Pancreas (tissue), 10 donors: ENCODE results near the gene NOC3L. TPM values are rescaled to one million over a fixed set of nuclear protein-coding genes. Genes with fewer than 3 reads are reported as not detected.
A peak's percentile ranks its signal among the peaks of the same experiment; 100 is the strongest.

Source experiments
- ATAC-seq, 4 donors: fragments of 200-7000 bp; cut with Tn5 transposase; one replicate each; pipeline versions ENCODE4 v1.8.0 to v1.9.1; 2020; ENCODE audit warnings: mild to moderate bottlenecking in 4 of 4, moderate library complexity in 4 of 4
- DNase-seq, 6 donors: peaks; one replicate each; pipeline ENCODE4 v3.0.0-alpha.2; 2020
- FAIRE-seq: peaks from 2 replicates; lab custom pipeline; 2012; peaks lifted over from hg19 to GRCh38; lab: Jason Lieb, UNC
- H3K27ac ChIP-seq, 4 donors: fragments of 200-600 bp; sonication (generic); 1 replicate in 3 of 4; 2 replicates in 1 of 4; pipeline versions ENCODE4 v1.5.0 to v1.8.0; 2020
- H3K27me3 ChIP-seq, 4 donors: fragments of 200-600 bp; one replicate each; pipeline ENCODE4 v1.8.0; 2021
- H3K36me3 ChIP-seq, 3 donors: fragments of 200-600 bp; sonication (generic) in 1 of 3; one replicate each; pipeline versions ENCODE4 v1.5.0 to v1.8.0; 2020 to 2021
- H3K4me1 ChIP-seq, 3 donors: fragments of 200-600 bp; one replicate each; pipeline ENCODE4 v1.8.0; 2021
- H3K4me3 ChIP-seq, 4 donors: fragments of 200-600 bp; sonication (generic) in 2 of 4; one replicate each; pipeline versions ENCODE4 v1.5.0 to v1.8.0; 2020 to 2021
- H3K9me3 ChIP-seq, 4 donors: fragments of 200-600 bp; one replicate each; pipeline ENCODE4 v1.8.0; 2021
- CTCF ChIP-seq, 4 donors: fragments of 200-600 bp; sonication (generic) in 3 of 4; IDR thresholded peaks; one replicate each; pipeline versions ENCODE4 v1.5.0 to v1.8.0; 2021; ENCODE audit warnings: antibody characterized with exemption in 4 of 4
- WGBS, 2 donors: extraction: QIAGEN DNeasy Blood & Tissue Kit; methylation state at CpG; one replicate each; pipeline ENCODE4 v1.1.7; 2013; 5-methylcytosine and 5-hydroxymethylcytosine counted together
- intact Hi-C, 3 donors: fragments of 100-400 bp; cut with DNase I; formaldehyde crosslinking; loops; one replicate each; pipeline versions ENCODE4 v1.11.1 to v1.14.2; 2022
- polyA plus RNA-seq, 2 donors: library from polyadenylated mRNA; stranded (reverse); fragments of 200-250 nt; gene quantifications; one replicate each; pipeline ENCODE4 v1.2.3, GENCODE V29; 2013
- total RNA-seq, 6 donors: library from RNA; stranded (reverse); fragmentation: NEBNext Ultra II Directional in 4 of 6; extraction: Animal tissue kit (Norgen Biotek cat#: 25700) in 4 of 6; gene quantifications; one replicate each; pipeline versions ENCODE4 v1.2.1 to v1.2.4, GENCODE V29; 2021 to 2023
- donor health status: healthy with polysubstance abuse.
- donor health status: DM: no; HTN: no; CAD: no; lungs with moderate emphysema.
- donor health status: DM: no; HTN: no; CAD: no.
- donor health status: control.
- donor health status: control.
- donor health status: Bipolar disorder and iron deficiency.
- donor health status: DM: yes; HTN: yes; CAD: no.
- donor health status: DM: no; HTN: no; CAD: no.
- donor health status: DM: no; HTN: no; CAD: no.
- donor health status: DM: yes; HTN: yes; CAD: no.

Gene NOC3L
- total and polyA plus RNA-seq, 8 donors = 3.3 to 9.4 (median 6.1) TPM

GRCh38 chr10:94366382-94366781 lies 3.6 kb upstream of the NOC3L start:
- 75 to 84% methylated on average over 3 of the region's 3 CpGs for WGBS, 2 donors
- ATAC-seq (no peak), FAIRE-seq (no peak), DNase-seq (no peak)
- peaks cover 4 to 7% (median 6%) of the 10 kb centered on the region in 3 donors for H3K4me1 ChIP-seq
- intact Hi-C loops = loop anchor here in 1 of 3 donors (10.0 kb wide), 1 partner anchor 68 kb away; no protein-coding TSS in a partner anchor
- H3K9me3 ChIP-seq = no peaks in the 10 kb centered on the region
- no peak for TF ChIP-seq CTCF (IDR thresholded peaks at IDR 0.05)
- no peak overlapping the region for H3K27ac ChIP-seq
- H3K4me3 ChIP-seq = no peak overlapping the region
- no peaks in the 10 kb centered on the region for H3K27me3 ChIP-seq
- no peaks in the 10 kb centered on the region for H3K36me3 ChIP-seq

GRCh38 chr10:94364482-94364881 lies 1.7 kb upstream of the NOC3L start:
- ATAC-seq (no peak), DNase-seq (no peak), FAIRE-seq (no peak)
- Histone ChIP-seq H3K9me3 (no peaks in the 10 kb centered on the region), H3K4me1 (peaks cover 4 to 14% (median 8%) of the 10 kb centered on the region in 3 donors), H3K4me3 (no peak overlapping the region), H3K27me3 (no peaks in the 10 kb centered on the region), H3K27ac (no peak overlapping the region), H3K36me3 (no peaks in the 10 kb centered on the region)
- 59 to 75% methylated on average over 1 of the region's 1 CpG for WGBS, 2 donors
- intact Hi-C loops = loop anchor here in 1 of 3 donors (10.0 kb wide), 1 partner anchor 70 kb away; no protein-coding TSS in a partner anchor
- no peak for TF ChIP-seq CTCF (IDR thresholded peaks at IDR 0.05)

GRCh38 chr10:94363251-94363565 lies 469 bp upstream of the NOC3L start:
- H3K27ac ChIP-seq = peak overlapping the region in 3 of 4 donors; percentile 25 to 66 (median 58)
- WGBS, 2 donors = 35 to 40% methylated on average over 8 of the region's 8 CpGs
- TF ChIP-seq CTCF (IDR thresholded peaks at IDR 0.05) = peak in 2 of 4 donors; percentile 1 to 10
- H3K4me3 ChIP-seq = peak overlapping the region in 3 of 4 donors; percentile 43 to 70 (median 65)
- ATAC-seq (peak; percentile 42 to 50 (median 44)), DNase-seq (no peak), FAIRE-seq (no peak)
- intact Hi-C loops = loop anchor here in 1 of 3 donors (10.0 kb wide), 1 partner anchor 72 kb away; no protein-coding TSS in a partner anchor
- H3K9me3 ChIP-seq = no peaks in the 10 kb centered on the region
- H3K36me3 ChIP-seq = no peaks in the 10 kb centered on the region
- H3K4me1 ChIP-seq = peaks cover 4 to 14% (median 8%) of the 10 kb centered on the region in 3 donors
- no peaks in the 10 kb centered on the region for H3K27me3 ChIP-seq

- 62 to 64% methylated on average over 4 of the region's 4 CpGs for WGBS, 2 donors
- TF ChIP-seq CTCF (IDR thresholded peaks at IDR 0.05) = no peak
- Histone ChIP-seq H3K4me3 (peak overlapping the region in 2 of 4 donors; percentile 65 to 70), H3K9me3 (no peaks in the 10 kb centered on the region), H3K27ac (no peak overlapping the region), H3K36me3 (peaks cover 0 to 13% (median 0%) of the 10 kb centered on the region in 3 donors), H3K4me1 (peaks cover 4 to 14% (median 8%) of the 10 kb centered on the region in 3 donors), H3K27me3 (no peaks in the 10 kb centered on the region)
- DNase-seq = peak in 4 of 6 donors; percentile 21 to 39 (median 27)
- no peak for FAIRE-seq
- ATAC-seq = no peak
- intact Hi-C loops = loop anchor here in 1 of 3 donors (10.0 kb wide), 1 partner anchor 74 kb away; no protein-coding TSS in a partner anchor
Observed at GRCh38 chr10:94361171-94361794, 1.5 kb downstream of the NOC3L start.

GRCh38 chr10:94358480-94358879 lies 4.3 kb downstream of the NOC3L start:
- FAIRE-seq = no peak
- WGBS, 2 donors = 64 to 65% methylated on average over 2 of the region's 2 CpGs
- H3K27ac ChIP-seq = no peak overlapping the region
- H3K4me3 ChIP-seq = no peak overlapping the region
- peaks cover 0 to 20% (median 0%) of the 10 kb centered on the region in 3 donors for H3K36me3 ChIP-seq
- DNase-seq = no peak
- TF ChIP-seq CTCF (IDR thresholded peaks at IDR 0.05) = no peak
- intact Hi-C loops = no loop called here
- H3K27me3 ChIP-seq = no peaks in the 10 kb centered on the region
- H3K9me3 ChIP-seq = no peaks in the 10 kb centered on the region
- peaks cover 4 to 14% (median 8%) of the 10 kb centered on the region in 3 donors for H3K4me1 ChIP-seq
- ATAC-seq = no peak
